HCT116 (cell line): ENCODE data around the gene ZDHHC9. TPM values are rescaled to one million over a fixed set of nuclear protein-coding genes. Genes with fewer than 3 reads are reported as not detected.

Source experiments
- ATAC-seq: fragments of 200-7000 bp; cut with Tn5 transposase; 2 replicates; pipeline ENCODE4 v1.9.1; 2020; ENCODE audit warnings: mild to moderate bottlenecking, moderate library complexity
- BruUV-seq: library from RNA; stranded (reverse); fragments of 400-500 nt; replicated peaks from 2 replicates; lab custom pipeline; 2021; lab: Mats Ljungman, UMichigan
- CTCF ChIA-PET: fragments of 300-600 bp; sonication (Branson Sonifier 250); formaldehyde crosslinking; loops from one replicate; lab custom pipeline; 2021; ENCODE audit warnings: antibody characterized with exemption; lab: Charles Lee
- POLR2A ChIA-PET: fragments of 300-600, 350-600 bp; sonication (Branson Sonifier 250); formaldehyde crosslinking; loops from one replicate; lab custom pipeline; 2021; ENCODE audit warnings: antibody characterized with exemption; lab: Charles Lee
- RAD21 ChIA-PET, 2 experiments: fragments of 300-600 bp; sonication (Branson Sonifier 250); formaldehyde crosslinking; loops; one replicate each; lab custom pipeline; 2023; ENCODE audit warnings: low total read pairs in 2 of 2; ENCODE audit not compliant: uncharacterized antibody in 2 of 2, unreplicated experiment in 2 of 2, low non-redundant PET in 1 of 2; lab: Charles Lee
- DNase-seq: peaks from one replicate; pipeline ENCODE4 v3.0.0-alpha.2; 2010; ENCODE audit warnings: low read depth, low spot score
- H2AFZ ChIP-seq: fragments of 200-600 bp; shearing (Covaris generic), sonication (generic); 2 replicates; pipeline ENCODE4 v1.6.1; 2017; ENCODE audit warnings: low read depth, mixed run types, mixed read lengths, antibody characterized with exemption, low read length; ENCODE audit not compliant: poor library complexity, severe bottlenecking
- H3K27ac ChIP-seq: 2 replicates; pipeline ENCODE4 v1.5.1; 2012; ENCODE audit warnings: low read depth, low read length
- H3K27me3 ChIP-seq: fragments of 200-600 bp; sonication (generic); 2 replicates; pipeline ENCODE4 v1.6.1; 2016; ENCODE audit warnings: mixed run types, low read length, mixed read lengths; ENCODE audit not compliant: insufficient read depth
- H3K36me3 ChIP-seq, 2 experiments: fragments of 200-500 bp in 1 of 2; fragments of 200-600 bp in 1 of 2; sonication (Bioruptor generic) in 1 of 2; sonication (generic) in 1 of 2; 2 replicates each; pipeline versions ENCODE4 v1.5.1 to v1.6.1; 2014 to 2016; ENCODE audit warnings: low read length in 2 of 2, inconsistent platforms in 1 of 2, mixed read lengths in 1 of 2, mixed run types in 1 of 2; ENCODE audit not compliant: insufficient read depth in 2 of 2, control insufficient read depth in 1 of 2
- H3K4me1 ChIP-seq, 2 experiments: fragments of 200-600 bp in 1 of 2; sonication (generic) in 1 of 2; 2 replicates each; pipeline versions ENCODE4 v1.5.1 to v1.6.1; 2012 to 2017; ENCODE audit warnings: low read length in 2 of 2, inconsistent platforms in 1 of 2, mild to moderate bottlenecking in 1 of 2, mixed read lengths in 1 of 2, mixed run types in 1 of 2, moderate library complexity in 1 of 2; ENCODE audit not compliant: insufficient read depth in 2 of 2, control insufficient read depth in 1 of 2
- H3K4me2 ChIP-seq: fragments of 200-600 bp; sonication (generic); 2 replicates; pipeline ENCODE4 v1.6.1; 2017; ENCODE audit warnings: mixed run types, low read length, mixed read lengths
- H3K4me3 ChIP-seq, 2 experiments: fragments of 200-600 bp in 1 of 2; sonication (generic) in 1 of 2; replicated peaks in 1 of 2; 2 replicates each; pipeline ENCODE4 v1.5.1; 2011 to 2016; ENCODE audit warnings: low read length in 2 of 2, control low read depth in 1 of 2, low read depth in 1 of 2, mild to moderate bottlenecking in 1 of 2, mixed read lengths in 1 of 2, mixed run types in 1 of 2
- H3K79me2 ChIP-seq: fragments of 200-600 bp; sonication (generic); 2 replicates; pipeline ENCODE4 v1.6.1; 2017; ENCODE audit warnings: mild to moderate bottlenecking, mixed run types, low read length, moderate library complexity, mixed read lengths; ENCODE audit not compliant: insufficient read depth
- H3K9ac ChIP-seq: fragments of 200-600 bp; sonication (generic); 2 replicates; pipeline ENCODE4 v1.6.1; 2016; ENCODE audit warnings: low read length, mixed read lengths
- H3K9me2 ChIP-seq: fragments of 200-600 bp; sonication (generic), shearing (Covaris generic); 2 replicates; pipeline ENCODE4 v1.6.1; 2017; ENCODE audit warnings: mixed run types, mild to moderate bottlenecking, moderate library complexity; ENCODE audit not compliant: insufficient read depth
- H3K9me3 ChIP-seq, 2 experiments: fragments of 200-500 bp in 1 of 2; fragments of 200-600 bp in 1 of 2; sonication (Bioruptor generic) in 1 of 2; sonication (generic) in 1 of 2; 2 replicates each; pipeline ENCODE4 v1.6.1; 2014 to 2017; ENCODE audit warnings: low read length in 2 of 2, mixed read lengths in 2 of 2, inconsistent platforms in 1 of 2, low read depth in 1 of 2, mild to moderate bottlenecking in 1 of 2, mixed run types in 1 of 2, moderate library complexity in 1 of 2; ENCODE audit not compliant: control insufficient read depth in 1 of 2, insufficient read depth in 1 of 2
- H4K20me1 ChIP-seq: fragments of 200-600 bp; sonication (generic), shearing (Covaris generic); 2 replicates; pipeline ENCODE4 v1.6.1; 2017; ENCODE audit warnings: mixed run types, mild to moderate bottlenecking, moderate library complexity; ENCODE audit not compliant: insufficient read depth
- ATF3 ChIP-seq: IDR thresholded peaks from 2 replicates; pipeline ENCODE4 v1.6.1; 2012
- CTCF ChIP-seq, 3 experiments: fragments of 200-600 bp in 1 of 3; sonication (generic) in 1 of 3; IDR thresholded peaks in 2 of 3; conservative IDR thresholded peaks in 1 of 3; 2 replicates each; pipeline ENCODE4 v1.5.1; 2012 to 2017; ENCODE audit warnings: low read depth in 2 of 3, low read length in 2 of 3, antibody characterized with exemption in 1 of 3, borderline replicate concordance in 1 of 3, control low read depth in 1 of 3, mild to moderate bottlenecking in 1 of 3, mixed read lengths in 1 of 3, mixed run types in 1 of 3, moderate library complexity in 1 of 3; ENCODE audit not compliant: insufficient read depth in 1 of 3
- ELF1 ChIP-seq: IDR thresholded peaks from 2 replicates; pipeline ENCODE4 v1.6.1; 2012; ENCODE audit warnings: low read depth, borderline replicate concordance
- EZH2 ChIP-seq: fragments of 200-600 bp; sonication (generic); IDR thresholded peaks from 2 replicates; pipeline ENCODE4 v1.6.1; 2017; ENCODE audit warnings: antibody characterized with exemption, mixed run types
- FOSL1 ChIP-seq: IDR thresholded peaks from 2 replicates; pipeline ENCODE4 v1.6.1; 2012; ENCODE audit warnings: low read depth
- RAD21 ChIP-seq: IDR thresholded peaks from 2 replicates; pipeline ENCODE4 v1.6.1; 2012; ENCODE audit warnings: low read depth, mild to moderate bottlenecking
- REST ChIP-seq: IDR thresholded peaks from 2 replicates; pipeline ENCODE4 v1.6.1; 2012; ENCODE audit warnings: low read depth
- SIN3A ChIP-seq: IDR thresholded peaks from 2 replicates; pipeline ENCODE4 v1.6.1; 2012; ENCODE audit warnings: low read depth
- SP1 ChIP-seq: IDR thresholded peaks from 2 replicates; pipeline ENCODE4 v1.6.1; 2012; ENCODE audit warnings: low read depth
- intact Hi-C: fragments of 100-400 bp; cut with micrococcal nuclease; formaldehyde crosslinking; loops from 2 replicates; pipeline ENCODE4 v1.10.0; 2022
- total RNA-seq: library from RNA; stranded (reverse); gene quantifications from one replicate; pipeline ENCODE4 v1.2.1, GENCODE V29; 2021; ENCODE audit not compliant: unreplicated experiment

ZDHHC9 gene
- total RNA-seq, 1 experiment from 2014 or later: 18.9 TPM

- Histone ChIP-seq H3K79me2 (no peaks in the 10 kb centered on the region), H3K9me2 (no peaks in the 10 kb centered on the region), H3K4me1 (no peaks in the 10 kb centered on the region), H3K4me3 (no peak overlapping the region), H3K36me3 (no peaks in the 10 kb centered on the region), H4K20me1 (no peaks in the 10 kb centered on the region)
- ChIA-PET POLR2A (no interaction called here), CTCF (no interaction called here)
- ATAC-seq: no peak
- intact Hi-C loops: no loop called here
- DNase-seq: no peak
- TF ChIP-seq SIN3A (no peak), RAD21 (no peak), SP1 (no peak), CTCF (IDR thresholded peaks at IDR 0.05 in 2 of 3, conservative IDR thresholded peaks at IDR 0.05 in 1 of 3; ENCODE audit: borderline replicate concordance in 1 of 3, insufficient read depth in 1 of 3, low read depth in 2 of 3, low read length in 2 of 3) (no peak), ATF3 (no peak), REST (no peak), FOSL1 (no peak), EZH2 (no peak), ELF1 (no peak)
- TF ChIP-seq, all 23 proteins: peak for 0
- BruUV-seq: no TSS peak
- RAD21 ChIA-PET: no interaction called here
- Histone ChIP-seq H3K4me2 (no peak overlapping the region), H3K9ac (no peak overlapping the region), H2AFZ (no peak overlapping the region), H3K27me3 (no peaks in the 10 kb centered on the region), H3K27ac (no peak overlapping the region), H3K9me3 (no peaks in the 10 kb centered on the region)
Observed at GRCh38 chrX:129795584-129795983, 48.1 kb downstream of the ZDHHC9 start.
